Bone marrow (tissue), 2 donors: ENCODE data around the gene CCDC179.
A peak's percentile ranks its signal among the peaks of the same experiment; 100 is the strongest.

ENCODE experiments used
- DNase-seq, 2 donors: peaks; one replicate each; lab custom pipeline; 2025; lab: John Stamatoyannopoulos, UW

The CCDC179 gene

GRCh38 chr11:22860241-22860640 is at the start of gene CCDC179:
Gene CCDC179, minus strand, starts transcription at chr11:22860474. Its CDS starts 53 bp downstream, at chr11:22860421.
- DNase-seq: no peak

GRCh38 chr11:22903782-22904181 is 43.5 kb upstream of the CCDC179 start:
- DNase-seq: no peak

DNA sequence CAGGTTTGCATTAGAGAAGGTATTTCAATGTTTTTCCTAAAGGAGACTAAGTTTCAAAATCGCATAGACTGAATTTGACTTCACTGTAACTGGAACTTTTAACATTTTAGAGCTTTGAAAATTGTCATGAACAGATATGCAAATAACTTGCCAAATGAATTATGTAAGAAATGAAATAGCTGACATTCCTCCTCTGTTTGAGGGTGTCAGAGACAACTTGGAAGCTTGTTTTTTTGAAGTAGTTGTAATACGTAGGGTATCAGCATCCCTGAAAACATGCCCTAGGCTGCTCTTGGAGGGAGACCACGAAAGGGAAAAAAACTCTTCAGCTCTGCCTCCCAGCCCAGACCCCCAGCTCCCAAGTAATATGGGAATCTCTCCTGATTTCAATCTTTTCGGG is 41.3 kb upstream of the CCDC179 start:
- DNase-seq: no peak

- no peak for DNase-seq
Observed at GRCh38 chr11:22900764-22901486, 40.7 kb upstream of the CCDC179 start.

GRCh38 chr11:22898036-22898435 is 37.8 kb upstream of the CCDC179 start:
- no peak for DNase-seq

GRCh38 chr11:22890227-22890626 is 30.0 kb upstream of the CCDC179 start:
- DNase-seq: no peak

- no peak for DNase-seq
Observed at GRCh38 chr11:22884217-22884616, 23.9 kb upstream of the CCDC179 start.

DNA sequence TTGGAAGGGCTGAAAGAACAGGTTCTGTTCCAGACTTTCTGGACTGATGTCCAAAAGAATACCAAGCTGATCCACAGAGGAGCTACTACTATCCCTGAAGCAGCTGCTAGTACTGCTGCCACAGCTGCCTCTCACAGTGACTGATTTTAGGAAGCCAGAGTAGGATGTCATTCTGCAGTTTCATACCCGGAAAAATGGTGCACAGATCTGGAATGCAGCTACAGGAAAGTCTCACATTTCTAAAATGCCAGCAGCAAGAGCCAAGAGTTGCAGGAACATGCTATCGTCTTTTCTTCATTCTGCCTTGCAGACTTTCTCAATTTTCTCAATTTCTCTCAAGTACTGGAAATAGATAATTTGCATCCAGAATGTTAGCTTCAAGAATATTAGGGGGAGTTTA is 19.4 kb upstream of the CCDC179 start:
- no peak for DNase-seq

GRCh38 chr11:22878604-22879003 is 18.3 kb upstream of the CCDC179 start:
- no peak for DNase-seq

DNA sequence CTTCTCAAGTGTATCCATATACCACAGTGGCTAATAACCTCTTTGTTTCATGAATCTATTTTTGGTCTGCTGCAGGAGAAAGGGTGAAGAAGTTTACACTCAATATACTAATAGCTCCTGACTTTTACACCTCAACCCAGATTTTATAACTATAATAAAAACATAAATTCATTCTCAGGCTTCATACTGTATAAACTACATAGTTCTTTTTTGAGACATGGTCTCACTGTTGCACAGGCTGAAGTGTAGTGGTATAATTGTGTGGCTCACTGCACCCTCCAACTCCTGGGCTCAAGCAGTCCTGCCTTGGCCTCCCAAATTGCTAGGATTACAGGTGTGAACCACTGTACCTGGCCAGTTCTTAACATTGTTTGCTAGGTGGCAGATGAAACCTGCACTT is 17.8 kb upstream of the CCDC179 start:
- DNase-seq: no peak

- peak in 1 of 2 donors; percentile 85 for DNase-seq
Observed at GRCh38 chr11:22875869-22876473, 15.7 kb upstream of the CCDC179 start.

DNA sequence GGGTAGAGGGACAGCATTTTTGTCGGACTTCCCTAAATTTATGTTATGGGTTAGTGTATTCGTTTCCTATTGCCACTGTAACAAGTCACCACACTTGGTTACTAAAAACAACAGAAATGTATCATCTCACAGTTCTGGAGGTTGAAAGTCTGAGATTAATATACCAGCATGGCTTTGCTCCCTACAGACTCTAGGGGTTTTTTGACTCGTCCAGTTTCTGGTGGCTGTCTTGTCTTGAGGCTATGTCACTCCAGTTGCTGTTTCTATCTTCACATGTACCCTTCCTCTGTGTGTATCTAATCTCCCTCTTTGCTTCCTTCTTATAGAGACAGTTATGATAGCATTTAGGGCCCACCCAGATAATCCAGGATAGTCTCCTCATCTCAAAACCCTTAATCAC is 9.1 kb upstream of the CCDC179 start:
- no peak for DNase-seq

- no peak for DNase-seq
Observed at GRCh38 chr11:22859756-22860155, 518 bp downstream of the CCDC179 start.

GRCh38 chr11:22851477-22851876 is 8.8 kb downstream of the CCDC179 start:
- DNase-seq: no peak

GRCh38 chr11:22846726-22847125 is 13.5 kb downstream of the CCDC179 start:
- no peak for DNase-seq

GRCh38 chr11:22832315-22833015 is 27.8 kb downstream of the CCDC179 start:
- no peak for DNase-seq

DNA sequence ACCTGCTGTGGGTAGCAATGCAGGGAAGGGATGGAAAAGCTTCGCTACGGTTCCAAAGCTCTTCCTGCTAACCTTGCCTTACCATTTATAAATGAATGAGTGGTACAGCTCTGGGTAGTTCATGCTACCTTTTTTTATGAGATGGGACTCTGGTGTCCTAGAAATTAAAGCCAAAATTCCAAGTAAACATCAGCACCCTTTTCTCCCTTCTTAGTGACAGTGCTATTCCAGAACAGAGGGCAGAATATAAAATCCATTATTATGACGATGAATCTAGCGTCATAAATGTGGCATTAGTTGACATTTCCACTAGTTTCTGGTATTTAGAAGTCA is 30.2 kb downstream of the CCDC179 start:
- DNase-seq: no peak

DNA sequence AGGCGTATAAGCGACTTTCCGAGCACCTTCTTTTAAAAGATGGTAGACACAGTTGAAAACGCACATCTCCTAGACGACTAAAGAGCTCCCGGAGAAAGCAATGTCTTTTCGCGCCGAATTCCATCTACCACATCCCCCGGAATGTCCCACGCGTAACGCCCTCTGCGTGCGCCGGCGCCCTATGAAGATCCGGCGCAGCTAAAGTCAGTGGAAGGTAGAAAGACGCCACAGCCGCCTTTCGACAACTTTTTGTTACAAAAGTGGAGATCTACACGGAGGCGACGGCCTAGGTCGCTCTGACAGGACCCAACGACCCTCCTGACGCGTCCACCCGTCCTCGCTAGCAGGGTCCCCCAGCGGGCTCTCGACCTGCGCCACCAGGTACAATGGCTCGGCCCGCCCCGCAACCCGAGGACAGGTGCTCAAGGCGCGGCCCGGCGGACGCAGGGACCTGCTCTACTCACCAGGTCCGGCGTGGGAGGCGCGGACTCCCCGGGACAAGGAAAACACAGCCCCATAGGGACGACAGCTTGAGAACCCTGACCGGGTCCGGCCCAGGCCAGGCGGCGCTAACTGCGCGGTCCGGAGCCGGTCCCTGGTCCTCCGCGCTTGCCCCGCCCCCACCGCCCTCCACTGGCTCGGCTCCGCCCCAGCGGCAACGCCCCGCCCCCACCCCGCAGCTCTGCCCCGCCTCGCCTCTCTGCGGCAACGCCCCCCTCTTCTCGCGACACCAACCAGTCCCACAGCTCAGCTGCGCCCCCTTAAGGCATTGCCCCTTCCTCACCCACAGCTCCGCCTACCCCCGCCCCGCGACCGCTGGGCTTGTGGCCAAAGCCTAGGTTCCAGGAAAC is 30.8 kb downstream of the CCDC179 start, which contains the start of gene SVIP:
TSS of gene SVIP (minus strand) at position 571 of the 851 bp plus-strand sequence. CDS start at position 518, 53 bp downstream.
- DNase-seq: peak; percentile 80 to 91

GRCh38 chr11:22828373-22828772 is 31.9 kb downstream of the CCDC179 start:
- DNase-seq: no peak

GRCh38 chr11:22822203-22822602 is 38.1 kb downstream of the CCDC179 start:
- no peak for DNase-seq

GRCh38 chr11:22809893-22810292 is 50.4 kb downstream of the CCDC179 start:
- no peak for DNase-seq

- DNase-seq: no peak
Observed at GRCh38 chr11:22808571-22809197, 51.6 kb downstream of the CCDC179 start.
